MM.1S (cell line): ENCODE data around the gene CFAP57.

Experiments used
- DNase-seq: peaks from one replicate; pipeline ENCODE4 v3.0.0-alpha.2; 2015
- H2AFZ ChIP-seq: fragments of 300-600 bp; sonication (generic); 2 replicates; pipeline ENCODE4 v1.6.0; 2016; ENCODE audit warnings: antibody characterized with exemption, low read length
- H3F3A ChIP-seq: fragments of 300-600 bp; sonication (generic); 2 replicates; pipeline ENCODE4 v1.6.1; 2016; ENCODE audit warnings: mild to moderate bottlenecking, antibody characterized with exemption, low read length, moderate library complexity, mixed read lengths; ENCODE audit not compliant: insufficient read depth
- H3K27ac ChIP-seq: fragments of 300-600 bp; sonication (generic); 2 replicates; pipeline ENCODE4 v1.5.1; 2016; ENCODE audit warnings: mild to moderate bottlenecking, low read length
- H3K27me3 ChIP-seq: fragments of 300-600 bp; sonication (generic); replicated peaks from 2 replicates; pipeline ENCODE4 v1.6.0; 2016; ENCODE audit warnings: low read length; ENCODE audit not compliant: insufficient read depth
- H3K36me3 ChIP-seq: fragments of 300-600 bp; sonication (generic); replicated peaks from 2 replicates; pipeline ENCODE4 v1.6.1; 2016; ENCODE audit warnings: mild to moderate bottlenecking, low read length, mixed read lengths; ENCODE audit not compliant: insufficient read depth
- H3K4me1 ChIP-seq: fragments of 300-600 bp; sonication (generic); 2 replicates; pipeline ENCODE4 v1.6.1; 2016; ENCODE audit warnings: low read length, mixed read lengths
- H3K4me2 ChIP-seq: fragments of 300-600 bp; sonication (generic); 2 replicates; pipeline ENCODE4 v1.6.0; 2016; ENCODE audit warnings: low read depth, low read length
- H3K4me3 ChIP-seq: fragments of 300-600 bp; sonication (generic); 2 replicates; pipeline ENCODE4 v1.5.1; 2016; ENCODE audit warnings: low read length, mixed read lengths
- H3K79me2 ChIP-seq: fragments of 300-600 bp; sonication (generic); 2 replicates; pipeline ENCODE4 v1.6.1; 2016; ENCODE audit warnings: mixed run types, low read length, mixed read lengths
- H3K9ac ChIP-seq: fragments of 300-600 bp; sonication (generic); 2 replicates; pipeline ENCODE4 v1.6.1; 2016; ENCODE audit warnings: low read length, mixed read lengths
- H3K9me2 ChIP-seq: fragments of 300-600 bp; sonication (generic); replicated peaks from 2 replicates; pipeline ENCODE4 v1.6.1; 2016; ENCODE audit warnings: mild to moderate bottlenecking, low read length, mixed read lengths; ENCODE audit not compliant: insufficient read depth
- H3K9me3 ChIP-seq: fragments of 300-600 bp; sonication (generic); replicated peaks from 2 replicates; pipeline ENCODE4 v1.6.1; 2016; ENCODE audit warnings: mild to moderate bottlenecking, low read length, mixed read lengths; ENCODE audit not compliant: insufficient read depth
- H4K20me1 ChIP-seq: fragments of 300-600 bp; sonication (generic); 2 replicates; pipeline ENCODE4 v1.6.1; 2016; ENCODE audit warnings: mild to moderate bottlenecking, low read length, moderate library complexity, mixed read lengths; ENCODE audit not compliant: insufficient read depth
- EZH2 ChIP-seq: fragments of 300-600 bp; sonication (generic); optimal IDR thresholded peaks from 2 replicates; pipeline ENCODE3; 2017; ENCODE audit warnings: low read depth, mild to moderate bottlenecking, antibody characterized with exemption, low read length, mixed read lengths
- EZH2phosphoT487 ChIP-seq: fragments of 300-600 bp; sonication (generic); IDR thresholded peaks from 2 replicates; pipeline ENCODE4 v1.6.1; 2018; ENCODE audit warnings: antibody characterized with exemption, low read length
- TF ChIP-seq, protein P1 (sequence below): fragments of 300-600 bp; sonication (generic); IDR thresholded peaks from 2 replicates; pipeline ENCODE4 v1.5.1; 2016; ENCODE audit warnings: antibody characterized with exemption, low read length, mixed read lengths

Gene CFAP57

DNA sequence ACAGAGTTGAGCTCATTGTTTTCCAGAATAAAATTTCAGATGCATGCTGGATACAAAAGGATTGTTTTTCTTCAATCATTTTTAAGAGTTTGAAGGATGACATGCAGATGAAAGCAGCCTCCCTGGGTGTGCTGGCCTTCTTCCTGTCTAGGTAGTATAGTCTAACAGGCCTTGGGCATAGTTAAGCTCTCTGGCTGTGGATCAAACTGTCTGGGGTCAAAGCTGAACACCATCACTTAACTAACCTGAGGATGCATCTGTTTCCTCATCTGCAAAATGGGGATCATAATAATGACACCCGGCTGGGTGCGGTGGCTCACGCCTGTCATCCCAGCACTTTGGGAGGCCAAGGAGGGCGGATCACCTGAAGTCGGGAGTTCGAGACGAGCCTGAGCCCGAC lies 122.6 kb downstream of the CFAP57 start:
- Histone ChIP-seq H3K4me3 (no peak overlapping the region), H3F3A (0 out of 2 replicates have a peak, but pooled peaks cover 3% of the 10 kb centered on the region), H3K36me3 (no peaks in the 10 kb centered on the region), H3K79me2 (no peaks in the 10 kb centered on the region), H3K27me3 (no peaks in the 10 kb centered on the region), H3K27ac (no peak overlapping the region), H3K4me1 (no peaks in the 10 kb centered on the region), H3K9me2 (no peaks in the 10 kb centered on the region), H3K9ac (no peak overlapping the region), H2AFZ (no peak overlapping the region), H3K9me3 (no peaks in the 10 kb centered on the region), H4K20me1 (no peaks in the 10 kb centered on the region), H3K4me2 (no peak overlapping the region)
- DNase-seq = no peak
- TF ChIP-seq, protein P1, sequence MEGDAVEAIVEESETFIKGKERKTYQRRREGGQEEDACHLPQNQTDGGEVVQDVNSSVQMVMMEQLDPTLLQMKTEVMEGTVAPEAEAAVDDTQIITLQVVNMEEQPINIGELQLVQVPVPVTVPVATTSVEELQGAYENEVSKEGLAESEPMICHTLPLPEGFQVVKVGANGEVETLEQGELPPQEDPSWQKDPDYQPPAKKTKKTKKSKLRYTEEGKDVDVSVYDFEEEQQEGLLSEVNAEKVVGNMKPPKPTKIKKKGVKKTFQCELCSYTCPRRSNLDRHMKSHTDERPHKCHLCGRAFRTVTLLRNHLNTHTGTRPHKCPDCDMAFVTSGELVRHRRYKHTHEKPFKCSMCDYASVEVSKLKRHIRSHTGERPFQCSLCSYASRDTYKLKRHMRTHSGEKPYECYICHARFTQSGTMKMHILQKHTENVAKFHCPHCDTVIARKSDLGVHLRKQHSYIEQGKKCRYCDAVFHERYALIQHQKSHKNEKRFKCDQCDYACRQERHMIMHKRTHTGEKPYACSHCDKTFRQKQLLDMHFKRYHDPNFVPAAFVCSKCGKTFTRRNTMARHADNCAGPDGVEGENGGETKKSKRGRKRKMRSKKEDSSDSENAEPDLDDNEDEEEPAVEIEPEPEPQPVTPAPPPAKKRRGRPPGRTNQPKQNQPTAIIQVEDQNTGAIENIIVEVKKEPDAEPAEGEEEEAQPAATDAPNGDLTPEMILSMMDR = no peak
- TF ChIP-seq EZH2 (no peak), EZH2phosphoT487 (no peak)

DNA sequence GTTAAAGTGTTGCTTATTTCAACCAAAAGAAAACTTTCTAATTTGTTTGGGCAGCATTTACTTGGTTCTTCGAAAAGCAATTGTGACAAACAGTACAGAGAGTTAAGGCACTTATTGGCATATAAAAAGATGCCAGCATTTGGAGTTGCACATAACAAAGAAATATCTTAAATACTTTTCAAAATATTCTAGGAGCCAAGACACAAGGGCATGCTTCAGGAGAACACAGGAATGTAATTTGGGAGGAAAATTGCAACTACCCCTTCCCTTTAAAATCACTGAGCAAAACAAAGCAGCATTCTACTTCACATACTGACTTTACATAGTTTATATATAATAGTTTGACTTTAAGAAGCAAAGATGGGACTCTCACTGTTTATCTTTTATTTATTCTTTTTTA lies 124.1 kb downstream of the CFAP57 start:
- H3F3A ChIP-seq = 0 out of 2 replicates have a peak, but pooled peaks cover 3% of the 10 kb centered on the region

DNA sequence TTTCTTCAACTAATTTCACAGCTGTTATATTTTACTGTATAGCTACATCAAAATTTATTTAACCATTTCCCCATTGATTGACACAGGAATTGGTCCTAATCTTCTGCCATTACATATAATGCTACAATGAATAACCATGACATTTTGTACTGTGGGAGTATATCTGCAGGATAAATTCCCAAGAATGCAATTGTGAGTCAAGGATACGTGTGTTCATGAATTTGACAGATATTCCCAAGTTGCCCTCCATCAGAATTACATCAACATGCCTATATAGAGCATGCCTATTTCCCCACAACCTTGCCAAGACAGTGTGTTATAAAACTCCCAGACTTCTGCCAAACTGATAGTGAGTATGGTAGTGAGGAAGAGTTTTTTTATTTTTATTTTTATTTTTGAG lies 125.9 kb downstream of the CFAP57 start:
- H3K9ac ChIP-seq = no peak overlapping the region
- no peaks in the 10 kb centered on the region for H3K79me2 ChIP-seq
- no peak for DNase-seq
- no peaks in the 10 kb centered on the region for H3K9me2 ChIP-seq
- no peaks in the 10 kb centered on the region for H4K20me1 ChIP-seq
- no peak overlapping the region for H3K4me2 ChIP-seq
- no peak overlapping the region for H3K27ac ChIP-seq
- no peak overlapping the region for H3K4me3 ChIP-seq
- H3K9me3 ChIP-seq = no peaks in the 10 kb centered on the region
- no peak overlapping the region for H2AFZ ChIP-seq
- 0 out of 2 replicates have a peak, but pooled peaks cover 3% of the 10 kb centered on the region for H3F3A ChIP-seq
- no peaks in the 10 kb centered on the region for H3K4me1 ChIP-seq
- H3K36me3 ChIP-seq = no peaks in the 10 kb centered on the region
- no peaks in the 10 kb centered on the region for H3K27me3 ChIP-seq
- no peak for TF ChIP-seq EZH2phosphoT487
- no peak for TF ChIP-seq EZH2
- TF ChIP-seq, protein P1 = no peak

More for the DNA sequence above, 124.1 kb downstream of the CFAP57 start:
- no peaks in the 10 kb centered on the region for H3K4me1 ChIP-seq
- no peaks in the 10 kb centered on the region for H3K27me3 ChIP-seq
- no peak overlapping the region for H3K4me3 ChIP-seq
- H3K79me2 ChIP-seq = no peaks in the 10 kb centered on the region
- no peak overlapping the region for H3K9ac ChIP-seq
- no peaks in the 10 kb centered on the region for H3K9me2 ChIP-seq
- no peak overlapping the region for H3K27ac ChIP-seq
- no peak overlapping the region for H3K4me2 ChIP-seq
- no peak for TF ChIP-seq EZH2
- TF ChIP-seq EZH2phosphoT487 = no peak
- TF ChIP-seq, protein P1 = no peak
- H4K20me1 ChIP-seq = no peaks in the 10 kb centered on the region
- no peaks in the 10 kb centered on the region for H3K9me3 ChIP-seq
- DNase-seq = no peak
- H2AFZ ChIP-seq = no peak overlapping the region
- no peaks in the 10 kb centered on the region for H3K36me3 ChIP-seq
